Lower lobe of right lung (tissue), 2 donors: ENCODE data around the gene IKZF3. TPM values are rescaled to one million over a fixed set of nuclear protein-coding genes. Genes with fewer than 3 reads are reported as not detected.

ENCODE experiments used
- ATAC-seq, 2 donors: fragments of 200-7000 bp; cut with Tn5 transposase; one replicate each; pipeline ENCODE4 v1.9.1; 2020 to 2022; ENCODE audit warnings: mild to moderate bottlenecking in 2 of 2, moderate library complexity in 2 of 2
- DNase-seq: peaks from one replicate; pipeline ENCODE4 v3.0.0-alpha.2; 2020
- H3K27ac ChIP-seq: fragments of 200-600 bp; one replicate; pipeline ENCODE4 v1.8.0; 2022
- H3K27me3 ChIP-seq: fragments of 200-600 bp; one replicate; pipeline ENCODE4 v1.8.0; 2022; ENCODE audit warnings: low read depth
- H3K36me3 ChIP-seq: fragments of 200-600 bp; one replicate; pipeline ENCODE4 v1.8.0; 2022; ENCODE audit warnings: mild to moderate bottlenecking
- H3K4me1 ChIP-seq: fragments of 200-600 bp; one replicate; pipeline ENCODE4 v1.8.0; 2022
- H3K4me3 ChIP-seq: fragments of 200-600 bp; one replicate; pipeline ENCODE4 v1.8.0; 2022; ENCODE audit warnings: mild to moderate bottlenecking
- H3K9me3 ChIP-seq: fragments of 200-600 bp; one replicate; pipeline ENCODE4 v1.8.0; 2022
- CTCF ChIP-seq: fragments of 200-600 bp; IDR thresholded peaks from one replicate; pipeline ENCODE4 v1.8.0; 2022; ENCODE audit warnings: antibody characterized with exemption, mild to moderate bottlenecking
- intact Hi-C: fragments of 100-400 bp; cut with DNase I; formaldehyde crosslinking; loops from one replicate; pipeline ENCODE4 v1.11.0; 2022
- total RNA-seq: library from RNA; stranded (reverse); fragmentation: NEBNext Ultra II Directional; extraction: Animal tissue kit (Norgen Biotek cat#: 25700); gene quantifications from one replicate; pipeline ENCODE4 v1.2.1, GENCODE V29; 2021
- donor health status: DM: no; HTN: yes; CAD: no; lungs with severe emphysema.

The IKZF3 gene
- total RNA-seq, 1 donor from 2014 or later: 7.1 TPM

GRCh38 chr17:39814497-39814896, 49.6 kb downstream of the IKZF3 start:
- Histone ChIP-seq H3K4me1 (no peaks in the 10 kb centered on the region), H3K4me3 (no peak overlapping the region), H3K36me3 (no peaks in the 10 kb centered on the region), H3K27ac (no peak overlapping the region), H3K9me3 (no peaks in the 10 kb centered on the region), H3K27me3 (no peaks in the 10 kb centered on the region)
- no peak for DNase-seq
- intact Hi-C loops: no loop called here
- no peak for ATAC-seq
- TF ChIP-seq CTCF: no peak

GRCh38 chr17:39813631-39814030, 50.5 kb downstream of the IKZF3 start:
- no peak overlapping the region for H3K27ac ChIP-seq
- ATAC-seq: peak; percentile 43 to 48
- intact Hi-C loops: no loop called here
- no peaks in the 10 kb centered on the region for H3K36me3 ChIP-seq
- no peak for TF ChIP-seq CTCF
- DNase-seq: no peak
- H3K4me1 ChIP-seq: no peaks in the 10 kb centered on the region
- H3K9me3 ChIP-seq: no peaks in the 10 kb centered on the region
- H3K4me3 ChIP-seq: no peak overlapping the region
- no peaks in the 10 kb centered on the region for H3K27me3 ChIP-seq

- Histone ChIP-seq H3K36me3 (no peaks in the 10 kb centered on the region), H3K9me3 (no peaks in the 10 kb centered on the region), H3K27ac (no peak overlapping the region), H3K4me3 (no peak overlapping the region), H3K4me1 (no peaks in the 10 kb centered on the region), H3K27me3 (no peaks in the 10 kb centered on the region)
- no peak for DNase-seq
- TF ChIP-seq CTCF: no peak
- intact Hi-C loops: no loop called here
- no peak for ATAC-seq
Observed at GRCh38 chr17:39812466-39812865, 51.6 kb downstream of the IKZF3 start.

- intact Hi-C loops: no loop called here
- H3K27ac ChIP-seq: no peak overlapping the region
- H3K36me3 ChIP-seq: no peaks in the 10 kb centered on the region
- ATAC-seq (no peak), DNase-seq (no peak)
- H3K27me3 ChIP-seq: no peaks in the 10 kb centered on the region
- TF ChIP-seq CTCF: no peak
- H3K4me3 ChIP-seq: no peak overlapping the region
- H3K4me1 ChIP-seq: no peaks in the 10 kb centered on the region
- no peaks in the 10 kb centered on the region for H3K9me3 ChIP-seq
Observed at GRCh38 chr17:39810939-39811728, 53.0 kb downstream of the IKZF3 start.

- Histone ChIP-seq H3K9me3 (no peaks in the 10 kb centered on the region), H3K4me1 (no peaks in the 10 kb centered on the region), H3K4me3 (no peak overlapping the region), H3K36me3 (no peaks in the 10 kb centered on the region), H3K27ac (no peak overlapping the region), H3K27me3 (no peaks in the 10 kb centered on the region)
- intact Hi-C loops: no loop called here
- TF ChIP-seq CTCF: no peak
- no peak for DNase-seq
- no peak for ATAC-seq
Observed at GRCh38 chr17:39809221-39809620, 54.9 kb downstream of the IKZF3 start.
